Epithelial cell of esophagus (primary cell): ENCODE measurements around the gene HSD17B11.

ENCODE experiments used
- DNase-seq: peaks from one replicate; pipeline ENCODE4 v3.0.0; 2010; ENCODE audit warnings: low read depth
- H3K4me3 ChIP-seq: 2 replicates; pipeline ENCODE4 v1.5.1; 2011; ENCODE audit warnings: mild to moderate bottlenecking, low read length, control low read depth
- CTCF ChIP-seq: IDR thresholded peaks from 2 replicates; pipeline ENCODE4 v1.5.1; 2011; ENCODE audit warnings: low read depth, mild to moderate bottlenecking, low read length, control low read depth, inconsistent platforms; ENCODE audit not compliant: insufficient read depth; ENCODE audit errors: missing control alignments

HSD17B11 gene

GRCh38 chr4:87375719-87376291 lies 15.2 kb downstream of the HSD17B11 start:
- peak; percentile 65 for DNase-seq
- peak; percentile 77 for TF ChIP-seq CTCF
- H3K4me3 ChIP-seq, result no peak overlapping the region

- no peak overlapping the region for H3K4me3 ChIP-seq
- DNase-seq, result no peak
- no peak for TF ChIP-seq CTCF
Measured at GRCh38 chr4:87370068-87370467, 20.9 kb downstream of the HSD17B11 start.

GRCh38 chr4:87366521-87367162 lies 24.3 kb downstream of the HSD17B11 start:
- TF ChIP-seq CTCF, result no peak
- H3K4me3 ChIP-seq, result no peak overlapping the region
- DNase-seq, result no peak

- DNase-seq, result no peak
- no peak for TF ChIP-seq CTCF
- no peak overlapping the region for H3K4me3 ChIP-seq
Measured at GRCh38 chr4:87365348-87365747, 25.6 kb downstream of the HSD17B11 start.

GRCh38 chr4:87363552-87363951 lies 27.4 kb downstream of the HSD17B11 start:
- DNase-seq, result peak; percentile 67
- no peak overlapping the region for H3K4me3 ChIP-seq
- no peak for TF ChIP-seq CTCF

- no peak for TF ChIP-seq CTCF
- DNase-seq, result no peak
Measured at GRCh38 chr4:87360338-87360935, 30.6 kb downstream of the HSD17B11 start.

GRCh38 chr4:87359258-87359657 lies 31.7 kb downstream of the HSD17B11 start:
- DNase-seq, result no peak
- no peak for TF ChIP-seq CTCF
- no peak overlapping the region for H3K4me3 ChIP-seq

More at GRCh38 chr4:87360338-87360935, 30.6 kb downstream of the HSD17B11 start:
- no peak overlapping the region for H3K4me3 ChIP-seq
